Measurements from ENCODE around the gene SLC16A7.
A peak's percentile ranks its signal among the peaks of the same experiment; 100 is the strongest.
"Not testable (repeated sequence)": the region's sequence is repeated elsewhere in the genome, so short reads cannot be mapped to it uniquely, and the experiment has no call there.

The SLC16A7 gene

GRCh38 chr12:59595883-59596540, at the start of gene SLC16A7:
Gene SLC16A7 (plus strand): TSS chr12:59596029. CDS start chr12:59704802, 108,773 bp downstream.
- DNase-seq: peak; percentile 95

- DNase-seq: no peak
These were observed 46.9 kb upstream of the SLC16A7 start for GRCh38 chr12:59548930-59549329.

- no peak for DNase-seq
These were observed 36.1 kb upstream of the SLC16A7 start for GRCh38 chr12:59559696-59560095.

GRCh38 chr12:59570145-59570544, 25.7 kb upstream of the SLC16A7 start:
- peak; percentile 81 for DNase-seq

GRCh38 chr12:59574406-59574805, 21.4 kb upstream of the SLC16A7 start:
- no peak for DNase-seq

GRCh38 chr12:59575826-59576225, 20.0 kb upstream of the SLC16A7 start:
- DNase-seq: no peak

GRCh38 chr12:59578254-59578653, 17.6 kb upstream of the SLC16A7 start:
- DNase-seq: no peak

- DNase-seq: no peak
These were observed 16.2 kb upstream of the SLC16A7 start for GRCh38 chr12:59579631-59580030.

GRCh38 chr12:59580050-59580449, 15.8 kb upstream of the SLC16A7 start:
- no peak for DNase-seq

- DNase-seq: no peak
These were observed 12.7 kb upstream of the SLC16A7 start for GRCh38 chr12:59583003-59583712.

GRCh38 chr12:59587710-59588109, 8.1 kb upstream of the SLC16A7 start:
- DNase-seq: no peak

GRCh38 chr12:59593761-59594160, 2.1 kb upstream of the SLC16A7 start:
- no peak for DNase-seq

- no peak for DNase-seq
These were observed 807 bp upstream of the SLC16A7 start for GRCh38 chr12:59594943-59595500.

GRCh38 chr12:59595565-59595882, 305 bp upstream of the SLC16A7 start:
- no peak for DNase-seq

GRCh38 chr12:59597385-59597781, 1.6 kb downstream of the SLC16A7 start:
- DNase-seq: peak; percentile 66

GRCh38 chr12:59600171-59600570, 4.3 kb downstream of the SLC16A7 start:
- no peak for DNase-seq

GRCh38 chr12:59603754-59604153, 7.9 kb downstream of the SLC16A7 start:
- DNase-seq: no peak

- DNase-seq: not testable (repeated sequence)
These were observed 17.1 kb downstream of the SLC16A7 start for GRCh38 chr12:59612823-59613434.

- peak; percentile 13 for DNase-seq
These were observed 19.8 kb downstream of the SLC16A7 start for GRCh38 chr12:59615392-59616165.

GRCh38 chr12:59619461-59620240, 23.8 kb downstream of the SLC16A7 start:
- DNase-seq: no peak

- no peak for DNase-seq
These were observed 24.5 kb downstream of the SLC16A7 start for GRCh38 chr12:59620326-59620725.

GRCh38 chr12:59624732-59625460, 29.1 kb downstream of the SLC16A7 start:
- no peak for DNase-seq

Data from DMS53 (cell line).